ENCODE data around the gene SPATA32.

SPATA32 gene

GRCh38 chr17:45274033-45274432, 12.1 kb upstream of the SPATA32 start:
- no peak for DNase-seq (ENCODE audit: low read depth)
- TF ChIP-seq CTCF (IDR thresholded peaks at IDR 0.05; ENCODE audit: low read depth, low read length, missing control alignments): no peak
- in situ Hi-C loops (cut with HindIII; ENCODE audit: low sequenced_read_pairs): no loop called here
- H3K4me3 ChIP-seq (ENCODE audit: low read depth, low read length): no peak overlapping the region

GRCh38 chr17:45273551-45273957, 11.7 kb upstream of the SPATA32 start:
- no peak for TF ChIP-seq CTCF (IDR thresholded peaks at IDR 0.05; ENCODE audit: low read depth, low read length, missing control alignments)
- DNase-seq (ENCODE audit: low read depth): no peak
- H3K4me3 ChIP-seq (ENCODE audit: low read depth, low read length): no peak overlapping the region
- in situ Hi-C loops (cut with HindIII; ENCODE audit: low sequenced_read_pairs): no loop called here

GRCh38 chr17:45271603-45272002, 9.7 kb upstream of the SPATA32 start:
- no peak for TF ChIP-seq CTCF (IDR thresholded peaks at IDR 0.05; ENCODE audit: low read depth, low read length, missing control alignments)
- H3K4me3 ChIP-seq (ENCODE audit: low read depth, low read length): no peak overlapping the region
- no peak for DNase-seq (ENCODE audit: low read depth)
- in situ Hi-C loops (cut with HindIII; ENCODE audit: low sequenced_read_pairs): no loop called here

- H3K4me3 ChIP-seq (ENCODE audit: low read depth, low read length): no peak overlapping the region
- DNase-seq (ENCODE audit: low read depth): no peak
- TF ChIP-seq CTCF (IDR thresholded peaks at IDR 0.05; ENCODE audit: low read depth, low read length, missing control alignments): peak; percentile 66
- in situ Hi-C loops (cut with HindIII; ENCODE audit: low sequenced_read_pairs): no loop called here
These were observed 9.0 kb upstream of the SPATA32 start for GRCh38 chr17:45270828-45271418.

GRCh38 chr17:45269912-45270311, 8.0 kb upstream of the SPATA32 start:
- no peak for TF ChIP-seq CTCF (IDR thresholded peaks at IDR 0.05; ENCODE audit: low read depth, low read length, missing control alignments)
- no peak for DNase-seq (ENCODE audit: low read depth)
- in situ Hi-C loops (cut with HindIII; ENCODE audit: low sequenced_read_pairs): no loop called here
- no peak overlapping the region for H3K4me3 ChIP-seq (ENCODE audit: low read depth, low read length)

- in situ Hi-C loops (cut with HindIII; ENCODE audit: low sequenced_read_pairs): no loop called here
- TF ChIP-seq CTCF (IDR thresholded peaks at IDR 0.05; ENCODE audit: low read depth, low read length, missing control alignments): no peak
- no peak for DNase-seq (ENCODE audit: low read depth)
- H3K4me3 ChIP-seq (ENCODE audit: low read depth, low read length): no peak overlapping the region
These were observed 5.7 kb upstream of the SPATA32 start for GRCh38 chr17:45267436-45268055.
